Measurements from ENCODE around the gene PRR15.

Gene PRR15

GRCh38 chr7:29609162-29610037 lies 45.8 kb downstream of the PRR15 start:
- DNase-seq (ENCODE audit: low spot score): peak; percentile 12

GRCh38 chr7:29610086-29610485 lies 46.5 kb downstream of the PRR15 start:
- DNase-seq (ENCODE audit: low spot score): no peak

GRCh38 chr7:29611941-29612544 lies 48.4 kb downstream of the PRR15 start:
- DNase-seq (ENCODE audit: low spot score): no peak

- no peak for DNase-seq (ENCODE audit: low spot score)
Measured at GRCh38 chr7:29612596-29612995, 49.0 kb downstream of the PRR15 start.

GRCh38 chr7:29613100-29613499 lies 49.5 kb downstream of the PRR15 start:
- DNase-seq (ENCODE audit: low spot score): no peak

GRCh38 chr7:29614229-29614628 lies 50.6 kb downstream of the PRR15 start:
- no peak for DNase-seq (ENCODE audit: low spot score)
